HG03108 (cell line): ENCODE data around the gene SLC39A5.

ENCODE experiments used
- ATAC-seq: cut with Tn5 transposase; IDR thresholded peaks from one replicate; pipeline ENCODE4 v1.9.1; 2021; ENCODE audit warnings: moderate library complexity; ENCODE audit not compliant: unreplicated experiment

The SLC39A5 gene

DNA sequence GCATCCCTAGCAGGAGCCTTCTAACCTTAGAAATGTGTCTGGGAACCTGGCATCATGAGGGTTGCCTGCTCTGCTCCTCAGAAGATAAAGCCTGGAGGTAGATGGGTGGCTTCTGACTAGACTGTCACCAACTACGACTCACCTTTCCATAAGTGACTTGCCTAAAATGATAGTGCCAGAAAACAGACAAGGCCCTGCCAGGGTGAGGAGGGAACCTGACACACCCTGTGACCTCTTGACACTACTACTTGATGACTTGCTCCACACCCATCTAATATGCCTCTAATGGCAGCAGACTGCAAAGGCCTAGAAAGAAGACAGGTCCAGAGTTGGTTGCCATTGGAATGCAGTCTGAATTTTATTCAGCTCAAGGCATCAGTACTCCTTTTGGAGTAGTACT, 17.5 kb upstream of the SLC39A5 start:
- ATAC-seq, result no peak

DNA sequence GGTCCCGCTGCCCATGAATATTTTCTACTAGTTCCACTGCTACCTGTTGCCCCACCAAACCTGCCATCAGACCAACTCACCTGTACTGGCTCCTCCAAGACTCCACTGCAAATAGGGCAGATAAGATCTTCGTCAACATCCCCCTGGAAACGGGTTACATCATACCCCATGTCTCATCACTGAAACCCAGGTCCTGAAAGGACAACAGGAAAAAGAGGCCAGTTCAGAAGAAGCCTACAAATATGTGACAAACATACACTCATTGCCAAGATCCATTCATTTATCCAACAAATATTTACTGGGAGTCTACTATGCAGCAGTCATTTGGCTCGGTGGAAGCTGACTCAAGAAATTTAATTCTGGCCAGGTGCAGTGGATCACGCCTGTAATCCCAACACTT, 16.0 kb upstream of the SLC39A5 start:
- no peak for ATAC-seq

- ATAC-seq, result no peak
These were observed 13.4 kb upstream of the SLC39A5 start for GRCh38 chr12:56216461-56216860.

- ATAC-seq, result no peak
These were observed 10.0 kb upstream of the SLC39A5 start for GRCh38 chr12:56219840-56220239.

- no peak for ATAC-seq
These were observed 9.1 kb upstream of the SLC39A5 start for GRCh38 chr12:56220611-56221231.

DNA sequence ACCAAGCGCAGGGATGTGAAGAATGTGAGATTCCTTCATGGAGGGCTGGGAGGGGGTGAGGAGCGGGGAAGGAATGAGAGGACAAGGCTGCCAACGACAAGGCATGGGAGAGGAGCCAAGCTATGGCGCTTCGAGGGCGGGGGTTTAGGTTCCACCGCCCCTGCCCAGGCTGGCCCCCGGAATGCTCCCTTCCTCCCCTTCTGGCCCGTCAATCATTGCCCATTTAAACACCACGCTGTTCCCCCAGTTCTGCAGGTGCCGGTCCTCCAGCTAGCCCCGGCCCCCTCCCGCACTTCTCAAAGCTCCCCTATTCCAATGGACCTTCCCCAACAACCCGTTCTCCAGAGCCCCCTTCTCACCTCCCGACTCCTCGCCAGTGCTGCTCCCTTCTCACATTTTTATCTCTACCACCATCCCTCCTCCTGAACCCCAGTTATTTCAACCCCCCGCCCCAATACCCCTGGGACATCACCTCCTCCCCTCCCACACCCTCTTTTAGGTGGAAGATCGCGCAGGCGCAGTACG, 8.6 kb upstream of the SLC39A5 start:
- ATAC-seq, result peak; percentile 15

- peak; percentile 82 for ATAC-seq
These were observed 7.9 kb upstream of the SLC39A5 start, which contains the start of gene RNF41 for GRCh38 chr12:56221757-56222530. Gene RNF41 (minus strand): TSS chr12:56221922. CDS start chr12:56214047, 7,875 bp downstream.

DNA sequence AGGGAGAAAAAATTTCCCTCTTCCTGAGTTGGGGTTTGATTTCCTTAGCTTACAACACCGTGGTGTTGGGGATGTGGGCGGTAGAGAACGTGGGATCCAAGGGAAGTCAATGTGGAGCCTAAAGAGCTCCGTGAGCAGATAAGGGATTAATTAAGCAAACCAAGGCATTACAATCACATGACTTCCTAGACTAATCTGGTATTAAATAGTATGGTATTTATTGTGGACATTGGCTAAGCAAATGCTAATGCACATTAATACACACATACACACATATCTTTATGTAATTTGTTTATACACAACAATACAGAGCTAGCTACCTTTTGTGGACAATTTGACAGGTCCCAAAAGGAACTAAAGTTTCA, 7.3 kb upstream of the SLC39A5 start:
- no peak for ATAC-seq

- no peak for ATAC-seq
These were observed 6.2 kb upstream of the SLC39A5 start for GRCh38 chr12:56223571-56224101.

DNA sequence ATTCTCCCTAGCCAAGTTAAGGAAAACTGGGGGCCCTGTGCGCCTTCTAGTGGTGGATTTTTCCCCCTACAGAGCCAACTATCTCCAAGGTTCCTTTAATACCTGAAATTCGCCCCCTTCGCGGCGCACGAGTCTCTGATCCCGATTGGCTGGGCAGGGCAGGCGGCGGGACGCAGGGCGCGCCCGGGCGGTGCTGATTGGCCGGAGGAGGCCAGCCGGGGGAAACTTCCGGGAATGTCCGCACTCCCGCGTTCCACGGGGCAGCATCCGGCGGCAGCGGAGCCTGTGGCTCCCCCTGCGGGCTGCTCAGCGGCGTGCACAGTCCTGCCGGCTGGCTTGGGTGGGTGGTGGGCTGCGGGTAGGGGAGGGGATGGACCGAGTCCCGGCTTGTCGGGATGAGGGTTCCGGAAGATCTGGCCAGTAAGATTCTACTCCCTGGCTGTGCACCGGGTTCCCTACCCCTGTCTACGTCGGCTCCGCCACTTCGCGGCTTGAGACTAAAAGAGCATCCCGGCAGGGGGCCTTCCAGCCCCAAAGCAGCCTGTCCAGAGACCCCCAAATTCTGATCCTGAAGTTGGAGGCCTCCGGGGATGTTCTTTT, 5.6 kb upstream of the SLC39A5 start, which contains the start of gene NABP2:
NABP2 (plus strand) TSS at position 241 of the 600 bp plus-strand sequence. CDS start 515 bp downstream, outside the sequence.
- ATAC-seq, result peak; percentile 68

DNA sequence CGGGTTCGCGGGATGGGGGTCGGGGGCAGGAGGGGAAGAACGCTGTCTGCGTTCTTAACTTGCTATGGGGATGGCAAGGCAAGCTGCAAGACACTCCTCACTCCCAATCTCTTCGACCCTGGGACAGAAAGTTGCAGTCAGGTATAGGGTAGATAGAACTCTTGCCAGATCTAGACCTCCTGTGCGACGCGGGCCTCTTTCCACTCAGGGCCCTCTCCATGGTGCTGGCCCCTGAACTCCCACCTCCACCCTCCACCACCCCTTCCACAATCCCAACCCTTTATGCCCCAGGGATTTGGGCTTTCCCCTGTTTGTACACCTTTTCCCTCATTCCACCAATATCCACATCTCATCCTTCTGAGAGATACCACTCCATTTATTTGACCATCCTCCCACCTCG, 4.9 kb upstream of the SLC39A5 start:
- no peak for ATAC-seq

- ATAC-seq, result no peak
These were observed 769 bp upstream of the SLC39A5 start for GRCh38 chr12:56229082-56229481.

DNA sequence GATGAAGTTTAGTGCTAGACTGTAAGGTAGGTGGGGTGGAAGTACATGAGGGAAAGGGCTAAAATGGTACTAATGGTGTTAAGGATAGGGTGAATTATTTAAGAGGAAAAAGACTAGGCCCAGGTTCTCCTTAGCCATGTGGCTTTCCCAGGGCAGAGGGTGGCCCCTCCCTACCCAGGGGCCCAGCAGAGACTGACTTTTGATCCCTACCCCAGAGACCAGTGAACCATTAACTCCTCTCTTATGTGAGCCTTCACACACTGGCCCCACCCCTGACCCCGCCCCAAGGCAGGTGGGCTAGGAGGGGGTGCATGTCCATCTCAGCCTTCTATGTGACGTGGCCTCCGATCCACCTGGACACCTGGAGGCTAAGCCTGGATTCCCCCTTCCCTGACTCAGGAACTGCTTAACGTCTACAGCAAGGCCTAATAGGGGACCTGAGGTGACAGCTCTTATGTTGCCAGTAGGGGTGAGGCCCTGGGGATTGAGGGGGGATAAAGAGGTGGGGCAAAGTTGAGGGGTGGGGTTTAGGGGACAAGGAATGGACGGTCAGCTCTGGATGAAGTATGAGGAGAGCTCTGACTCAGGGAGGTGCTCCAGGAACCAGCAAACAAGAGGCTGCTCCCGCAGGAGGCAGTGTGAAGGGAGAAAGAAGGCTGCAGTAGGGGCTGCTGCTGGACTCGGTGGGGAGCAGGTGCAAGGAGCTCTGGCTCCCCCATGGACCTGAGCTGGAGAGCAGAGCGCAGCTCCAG, 757 bp downstream of the SLC39A5 start:
- ATAC-seq, result no peak

- ATAC-seq, result no peak
These were observed 1.3 kb downstream of the SLC39A5 start for GRCh38 chr12:56231184-56231582.

- no peak for ATAC-seq
These were observed 5.0 kb downstream of the SLC39A5 start for GRCh38 chr12:56234746-56235436.

DNA sequence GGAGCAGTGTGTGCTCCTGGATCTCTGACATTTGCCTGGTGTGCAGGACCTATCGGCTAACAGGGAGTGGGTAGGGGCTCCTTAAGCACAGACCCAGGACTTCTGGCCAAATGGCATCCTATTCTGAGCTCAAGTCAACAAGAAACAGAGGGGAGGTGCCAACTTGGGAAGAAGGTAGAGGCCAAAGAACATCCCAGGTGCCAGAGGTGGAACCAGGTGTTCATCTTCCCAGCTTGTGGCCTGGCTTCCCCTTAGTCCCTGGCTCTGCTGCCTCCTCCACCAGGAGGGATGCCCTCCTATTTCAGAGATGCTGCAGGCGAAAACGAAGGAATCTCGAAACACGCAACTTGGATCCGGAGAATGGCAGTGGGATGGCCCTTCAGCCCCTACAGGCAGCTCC, 6.2 kb downstream of the SLC39A5 start:
- no peak for ATAC-seq

DNA sequence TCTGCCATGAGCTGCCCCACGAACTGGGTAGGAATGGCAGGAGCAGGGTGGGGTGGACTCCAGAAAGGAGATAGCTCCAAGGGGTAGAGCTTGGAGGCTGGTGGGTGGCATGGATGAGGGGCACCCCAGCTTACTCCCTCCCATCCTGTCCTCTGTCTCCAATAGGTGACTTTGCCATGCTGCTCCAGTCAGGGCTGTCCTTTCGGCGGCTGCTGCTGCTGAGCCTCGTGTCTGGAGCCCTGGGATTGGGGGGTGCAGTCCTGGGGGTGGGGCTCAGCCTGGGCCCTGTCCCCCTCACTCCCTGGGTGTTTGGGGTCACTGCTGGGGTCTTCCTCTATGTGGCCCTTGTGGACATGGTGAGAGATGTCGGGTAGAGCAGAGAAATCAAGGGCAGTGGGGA, 7.1 kb downstream of the SLC39A5 start:
- ATAC-seq, result no peak

DNA sequence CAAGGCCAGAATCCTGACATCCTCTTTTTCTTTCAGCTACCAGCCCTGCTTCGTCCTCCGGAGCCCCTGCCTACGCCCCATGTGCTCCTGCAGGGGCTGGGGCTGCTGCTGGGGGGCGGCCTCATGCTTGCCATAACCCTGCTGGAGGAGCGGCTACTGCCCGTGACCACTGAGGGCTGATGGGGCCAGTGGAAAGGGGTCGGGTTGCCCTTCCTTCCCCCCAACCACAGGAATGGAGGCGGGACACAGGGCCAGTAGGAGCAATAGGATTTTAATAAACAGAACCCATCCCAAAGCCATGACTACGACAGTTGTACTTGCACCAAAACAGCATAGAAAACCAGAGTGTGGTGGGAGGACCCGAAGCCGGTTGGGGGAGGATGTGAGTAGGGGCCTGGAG, 7.7 kb downstream of the SLC39A5 start:
- no peak for ATAC-seq

GRCh38 chr12:56241424-56242303, 11.8 kb downstream of the SLC39A5 start:
- ATAC-seq, result no peak
